ENCODE results near the gene LYPD6B. TPM values are rescaled to one million over a fixed set of nuclear protein-coding genes. Genes with fewer than 3 reads are reported as not detected.

The LYPD6B gene
- total and polyA plus RNA-seq, 9 donors, result 0.17 to 17.0 (median 1.2) TPM; not detected in 2

DNA sequence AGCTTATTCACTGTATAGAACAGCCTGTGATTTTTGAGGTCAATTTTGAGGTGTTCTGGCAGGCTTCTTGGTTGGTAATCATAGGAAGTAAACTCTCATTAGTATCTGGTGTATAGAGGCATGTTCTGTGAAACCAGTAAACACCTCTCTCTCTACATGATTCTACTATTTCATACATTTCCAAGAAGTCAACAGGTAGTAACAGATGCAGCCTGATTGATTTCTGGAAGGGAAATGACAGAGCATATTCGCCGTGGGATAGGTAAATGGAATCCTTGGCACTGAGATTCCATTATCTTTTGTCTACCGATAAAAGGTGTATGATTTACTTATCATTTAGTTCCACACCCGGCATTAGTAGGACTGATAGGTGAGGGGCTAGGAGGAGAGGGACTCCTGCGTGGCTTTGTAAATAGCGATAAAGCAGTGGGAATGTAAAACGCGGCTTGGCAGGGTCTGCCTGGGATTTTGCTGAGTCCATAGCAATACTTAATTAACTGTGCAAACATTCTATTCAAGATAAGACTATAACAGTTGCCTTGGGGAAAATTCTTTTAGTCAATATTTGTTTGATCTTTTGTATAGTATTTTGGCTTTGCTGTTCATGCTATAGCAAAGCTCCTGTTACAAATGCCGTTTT is 32.3 kb downstream of the LYPD6B start:
- 31 to 46% (median 39%) methylated on average over 9 of the region's 9 CpGs for WGBS, 3 donors
- intact Hi-C loops (cut with DNase I), result no loop called here
- no peak overlapping the region for H3K27ac ChIP-seq

GRCh38 chr2:149075105-149075504 is 36.6 kb downstream of the LYPD6B start:
- no peak for DNase-seq
- WGBS, 3 donors, result 79 to 88% (median 83%) methylated on average over 2 of the region's 2 CpGs
- Histone ChIP-seq H3K27me3 (no peaks in the 10 kb centered on the region), H3K4me1 (ENCODE audit: insufficient read depth) (peaks cover 2% of the 10 kb centered on the region), H3K36me3 (no peaks in the 10 kb centered on the region), H3K9me3 (no peaks in the 10 kb centered on the region), H3K4me3 (no peak overlapping the region), H3K27ac (no peak overlapping the region)
- TF ChIP-seq, protein P1, sequence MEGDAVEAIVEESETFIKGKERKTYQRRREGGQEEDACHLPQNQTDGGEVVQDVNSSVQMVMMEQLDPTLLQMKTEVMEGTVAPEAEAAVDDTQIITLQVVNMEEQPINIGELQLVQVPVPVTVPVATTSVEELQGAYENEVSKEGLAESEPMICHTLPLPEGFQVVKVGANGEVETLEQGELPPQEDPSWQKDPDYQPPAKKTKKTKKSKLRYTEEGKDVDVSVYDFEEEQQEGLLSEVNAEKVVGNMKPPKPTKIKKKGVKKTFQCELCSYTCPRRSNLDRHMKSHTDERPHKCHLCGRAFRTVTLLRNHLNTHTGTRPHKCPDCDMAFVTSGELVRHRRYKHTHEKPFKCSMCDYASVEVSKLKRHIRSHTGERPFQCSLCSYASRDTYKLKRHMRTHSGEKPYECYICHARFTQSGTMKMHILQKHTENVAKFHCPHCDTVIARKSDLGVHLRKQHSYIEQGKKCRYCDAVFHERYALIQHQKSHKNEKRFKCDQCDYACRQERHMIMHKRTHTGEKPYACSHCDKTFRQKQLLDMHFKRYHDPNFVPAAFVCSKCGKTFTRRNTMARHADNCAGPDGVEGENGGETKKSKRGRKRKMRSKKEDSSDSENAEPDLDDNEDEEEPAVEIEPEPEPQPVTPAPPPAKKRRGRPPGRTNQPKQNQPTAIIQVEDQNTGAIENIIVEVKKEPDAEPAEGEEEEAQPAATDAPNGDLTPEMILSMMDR (IDR thresholded peaks at IDR 0.05), result no peak
- TF ChIP-seq POLR2A (IDR thresholded peaks at IDR 0.05), result no peak
- TF ChIP-seq EP300 (IDR thresholded peaks at IDR 0.05), result no peak
- intact Hi-C loops (cut with DNase I), result no loop called here

More for the DNA sequence above, 32.3 kb downstream of the LYPD6B start:
- Histone ChIP-seq H3K36me3 (no peaks in the 10 kb centered on the region), H3K9me3 (no peaks in the 10 kb centered on the region), H3K4me3 (no peak overlapping the region), H3K4me1 (ENCODE audit: insufficient read depth) (no peaks in the 10 kb centered on the region), H3K27me3 (no peaks in the 10 kb centered on the region)
- TF ChIP-seq POLR2A (IDR thresholded peaks at IDR 0.05), result no peak
- TF ChIP-seq, protein P1 (IDR thresholded peaks at IDR 0.05), result no peak
- no peak for TF ChIP-seq EP300 (IDR thresholded peaks at IDR 0.05)
- no peak for DNase-seq

DNA sequence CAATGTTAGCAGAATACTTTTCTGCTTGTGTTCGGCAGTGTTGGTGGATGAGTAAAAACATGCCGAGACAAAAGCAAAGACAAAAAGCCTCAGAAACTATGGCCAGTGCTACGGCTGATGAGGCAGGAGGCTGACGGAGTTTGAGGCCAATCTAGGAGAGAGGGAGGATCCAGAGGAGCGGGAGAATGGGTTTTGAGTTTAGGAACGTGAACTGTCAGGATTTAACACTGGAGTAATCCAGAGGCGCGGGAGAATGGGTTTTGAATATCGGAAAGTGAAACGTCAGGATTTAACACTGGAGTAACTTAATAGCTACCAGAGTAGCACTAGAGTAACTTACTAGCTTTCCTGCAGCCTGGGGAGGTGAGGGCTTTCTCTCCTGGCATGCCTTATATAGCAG is 37.4 kb downstream of the LYPD6B start:
- TF ChIP-seq, protein P1 (IDR thresholded peaks at IDR 0.05), result no peak
- TF ChIP-seq POLR2A (IDR thresholded peaks at IDR 0.05) (no peak), EP300 (IDR thresholded peaks at IDR 0.05) (no peak)
- peaks cover 2% of the 10 kb centered on the region for H3K4me1 ChIP-seq (ENCODE audit: insufficient read depth)
- no peaks in the 10 kb centered on the region for H3K27me3 ChIP-seq
- H3K36me3 ChIP-seq, result no peaks in the 10 kb centered on the region
- no peak overlapping the region for H3K4me3 ChIP-seq
- WGBS, 3 donors, result 21 to 44% (median 33%) methylated on average over 10 of the region's 10 CpGs
- H3K9me3 ChIP-seq, result no peaks in the 10 kb centered on the region
- intact Hi-C loops (cut with DNase I), result no loop called here
- no peak overlapping the region for H3K27ac ChIP-seq
- DNase-seq, result no peak

GRCh38 chr2:149076863-149077412 is 38.4 kb downstream of the LYPD6B start:
- TF ChIP-seq, protein P1 (IDR thresholded peaks at IDR 0.05), result no peak
- no peak for TF ChIP-seq POLR2A (IDR thresholded peaks at IDR 0.05)
- no peak for TF ChIP-seq EP300 (IDR thresholded peaks at IDR 0.05)
- H3K36me3 ChIP-seq, result no peaks in the 10 kb centered on the region
- intact Hi-C loops (cut with DNase I), result no loop called here
- no peak overlapping the region for H3K4me3 ChIP-seq
- no peak for DNase-seq
- peaks cover 2% of the 10 kb centered on the region for H3K4me1 ChIP-seq (ENCODE audit: insufficient read depth)
- no peaks in the 10 kb centered on the region for H3K27me3 ChIP-seq
- H3K27ac ChIP-seq, result no peak overlapping the region
- H3K9me3 ChIP-seq, result no peaks in the 10 kb centered on the region
- WGBS, 3 donors, result 45 to 67% (median 46%) methylated on average over 5 of the region's 5 CpGs

Measured in ovary (tissue), 9 donors.